B cell (primary cell): ENCODE results near the gene FLNB. TPM values are rescaled to one million over a fixed set of nuclear protein-coding genes. Genes with fewer than 3 reads are reported as not detected.

ENCODE experiments used
- ATAC-seq: fragments of 200-7000 bp; cut with Tn5 transposase; one replicate; pipeline ENCODE4 v1.10.0; 2021; ENCODE audit warnings: low read depth, mild to moderate bottlenecking, moderate number of reproducible peaks, moderate library complexity
- CTCF ChIA-PET: fragments of 350-600 bp; sonication (Branson Sonifier 250); formaldehyde crosslinking; loops from one replicate; lab custom pipeline; 2021; ENCODE audit warnings: antibody characterized with exemption, inconsistent platforms; lab: Charles Lee
- POLR2A ChIA-PET: fragments of 350-600 bp; sonication (Branson Sonifier 250); formaldehyde crosslinking; loops from one replicate; lab custom pipeline; 2021; ENCODE audit warnings: antibody characterized with exemption; lab: Charles Lee
- DNase-seq: peaks from one replicate; pipeline ENCODE4 v3.0.0; 2013
- H2AFZ ChIP-seq: 2 replicates; pipeline ENCODE4 v1.6.1; 2012; ENCODE audit warnings: mild to moderate bottlenecking, low read depth, low read length; ENCODE audit not compliant: insufficient read depth, poor library complexity, severe bottlenecking
- H3K27ac ChIP-seq, 2 donors: 1 replicate in 1 of 2; 2 replicates in 1 of 2; pipeline ENCODE4 v1.5.1; 2012 to 2013; ENCODE audit warnings: low read length in 2 of 2, mild to moderate bottlenecking in 2 of 2, moderate library complexity in 1 of 2
- H3K27me3 ChIP-seq, 4 experiments: fragments of 200-600 bp in 1 of 4; sonication (generic) in 1 of 4; replicated peaks in 1 of 4; 1 replicate in 2 of 4; 2 replicates in 2 of 4; pipeline versions ENCODE4 v1.6.1 to v1.7.0; 2013 to 2016; ENCODE audit warnings: low read length in 3 of 4, mild to moderate bottlenecking in 2 of 4, mixed read lengths in 1 of 4, moderate library complexity in 1 of 4; ENCODE audit not compliant: insufficient read depth in 4 of 4, control insufficient read depth in 3 of 4; ENCODE audit errors: control extremely low read depth in 1 of 4
- H3K36me3 ChIP-seq, 2 experiments: replicated peaks in 1 of 2; 1 replicate in 1 of 2; 2 replicates in 1 of 2; pipeline versions ENCODE4 v1.6.1 to v1.7.1; 2013; ENCODE audit warnings: low read length in 1 of 2; ENCODE audit not compliant: insufficient read depth in 2 of 2, control insufficient read depth in 1 of 2; ENCODE audit errors: control extremely low read depth in 1 of 2, extremely low read depth in 1 of 2
- H3K4me1 ChIP-seq, 2 donors: fragments of 200-600 bp in 1 of 2; sonication (generic) in 1 of 2; 1 replicate in 1 of 2; 2 replicates in 1 of 2; pipeline versions ENCODE4 v1.5.1 to v1.6.1; 2013 to 2017; ENCODE audit warnings: low read length in 2 of 2; ENCODE audit not compliant: control insufficient read depth in 2 of 2, insufficient read depth in 2 of 2
- H3K4me2 ChIP-seq: replicated peaks from 2 replicates; pipeline ENCODE3; 2012; ENCODE audit warnings: mild to moderate bottlenecking, low read depth, low read length; ENCODE audit not compliant: poor library complexity, severe bottlenecking
- H3K4me3 ChIP-seq, 5 experiments: fragments of 200-600 bp in 1 of 5; sonication (generic) in 1 of 5; 1 replicate in 3 of 5; 2 replicates in 2 of 5; pipeline versions ENCODE4 v1.5.1 to v1.7.0; 2011 to 2016; ENCODE audit warnings: low read length in 4 of 5, mild to moderate bottlenecking in 4 of 5, low read depth in 2 of 5, control low read depth in 1 of 5, moderate library complexity in 1 of 5; ENCODE audit not compliant: insufficient read depth in 1 of 5; ENCODE audit errors: control extremely low read depth in 1 of 5, extremely low read depth in 1 of 5
- H3K79me2 ChIP-seq: fragments of 200-600 bp; sonication (generic); one replicate; pipeline ENCODE4 v1.6.0; 2016; ENCODE audit warnings: low read length; ENCODE audit not compliant: control insufficient read depth, insufficient read depth
- H3K9ac ChIP-seq: fragments of 200-600 bp; sonication (generic); 2 replicates; pipeline ENCODE4 v1.6.1; 2017; ENCODE audit warnings: mild to moderate bottlenecking, low read length, moderate library complexity
- H3K9me3 ChIP-seq, 3 donors: one replicate each; pipeline versions ENCODE4 v1.6.1 to v1.7.1; 2013; ENCODE audit warnings: low read length in 2 of 3; ENCODE audit not compliant: control insufficient read depth in 2 of 3, insufficient read depth in 1 of 3; ENCODE audit errors: control extremely low read depth in 1 of 3
- H4K20me1 ChIP-seq: 2 replicates; pipeline ENCODE4 v1.6.0; 2012; ENCODE audit warnings: mild to moderate bottlenecking, low read length; ENCODE audit not compliant: insufficient read depth, control insufficient read depth, poor library complexity, severe bottlenecking
- H3K27ac Mint-ChIP-seq: one replicate; pipeline ENCODE4 v1.8.0; 2021; ENCODE audit warnings: mixed read lengths
- H3K27me3 Mint-ChIP-seq: one replicate; pipeline ENCODE4 v1.8.0; 2021; ENCODE audit warnings: mixed read lengths
- H3K4me1 Mint-ChIP-seq: one replicate; pipeline ENCODE4 v1.8.0; 2021; ENCODE audit warnings: mixed read lengths
- H3K4me3 Mint-ChIP-seq: one replicate; pipeline ENCODE4 v1.8.0; 2021; ENCODE audit warnings: mixed read lengths
- H3K9me3 Mint-ChIP-seq: one replicate; pipeline ENCODE4 v1.8.0; 2022; ENCODE audit warnings: mixed read lengths; ENCODE audit not compliant: insufficient read depth
- EZH2 ChIP-seq: IDR thresholded peaks from 2 replicates; pipeline ENCODE4 v1.6.1; 2012; ENCODE audit warnings: borderline replicate concordance, low read depth, mild to moderate bottlenecking, moderate library complexity, low read length; ENCODE audit not compliant: insufficient read depth, poor library complexity, severe bottlenecking
- WGBS: methylation state at CpG from one replicate; pipeline ENCODE4 v1.1.5; 2013; ENCODE audit warnings: missing lambda C conversion rate; ENCODE audit not compliant: insufficient coverage; 5-methylcytosine and 5-hydroxymethylcytosine counted together
- intact Hi-C: fragments of 100-400 bp; cut with micrococcal nuclease; formaldehyde crosslinking; loops from one replicate; pipeline ENCODE4 v1.10.0; 2022
- polyA plus RNA-seq: library from polyadenylated mRNA; depleted of rRNA; stranded (reverse); fragments of >200 nt; gene quantifications from 2 replicates; pipeline ENCODE4 v1.2.3, GENCODE V29; 2012
- total RNA-seq, 2 donors: library from RNA; stranded (reverse); fragments of 120-200 nt in 1 of 2; gene quantifications; 1 replicate in 1 of 2; 2 replicates in 1 of 2; pipeline versions ENCODE4 v1.2.3 to v1.2.4, GENCODE V29; 2013 to 2022
- TF ChIP-seq, protein P1 (sequence below): fragments of 200-600 bp; IDR thresholded peaks from one replicate; pipeline ENCODE4 v1.8.0; 2022; ENCODE audit warnings: antibody characterized with exemption, mild to moderate bottlenecking

Gene FLNB
- total and polyA plus RNA-seq, 2 donors (not counting 1 experiment from before 2014, with no cell fraction given), result 25.5 to 28.3 TPM

DNA sequence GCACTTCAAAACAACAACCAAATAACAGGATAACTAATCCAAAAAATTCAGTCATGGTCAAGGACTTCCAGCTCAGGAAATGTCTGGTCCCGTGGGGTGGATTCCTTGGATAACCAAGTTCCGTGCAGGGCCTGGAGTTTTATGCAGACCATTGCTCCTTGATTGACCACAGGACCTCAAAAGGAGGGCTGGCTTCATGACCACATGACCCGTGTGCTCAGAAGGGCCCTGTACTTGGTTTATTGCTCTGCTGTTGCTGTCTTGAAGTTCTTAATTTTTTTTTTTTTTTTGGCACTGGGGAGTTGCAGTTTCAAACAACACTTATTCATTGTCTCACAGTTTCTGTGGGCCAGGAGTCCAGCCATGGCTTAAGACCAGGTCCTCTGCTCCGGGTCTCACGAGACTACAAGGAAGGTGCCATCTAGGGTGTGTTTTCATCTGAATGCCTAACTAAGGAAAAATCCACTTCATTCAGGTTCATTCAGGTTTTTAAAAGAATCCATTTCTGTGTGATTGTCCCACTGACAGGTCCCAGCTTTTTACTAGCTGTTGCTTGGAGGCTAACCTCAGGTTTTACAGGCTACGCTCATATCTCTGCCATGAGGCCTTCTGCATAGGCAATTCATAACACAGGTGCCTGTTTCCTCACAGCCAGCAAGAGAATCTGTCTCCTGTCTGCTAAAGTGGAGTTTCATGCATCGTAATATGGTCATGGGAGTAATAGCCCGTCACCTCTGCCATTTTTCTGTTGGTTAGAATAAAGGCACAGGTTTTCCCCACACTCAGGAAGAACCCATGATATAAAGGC is 65.3 kb downstream of the FLNB start:
- no peaks in the 10 kb centered on the region for H3K27me3 Mint-ChIP-seq
- Histone ChIP-seq H3K4me1 (peaks cover 19 to 20% of the 10 kb centered on the region in 2 donors), H3K36me3 (peaks cover 0 to 3% of the 10 kb centered on the region in 2 experiments), H3K4me2 (peak overlapping the region; percentile 66), H2AFZ (no peak overlapping the region), H4K20me1 (no peaks in the 10 kb centered on the region), H3K4me3 (no peak overlapping the region), H3K27me3 (no peaks in the 10 kb centered on the region), H3K9me3 (no peaks in the 10 kb centered on the region), H3K27ac (peak overlapping the region; percentile 28 to 63), H3K9ac (no peak overlapping the region), H3K79me2 (peaks cover 14% of the 10 kb centered on the region)
- DNase-seq, result no peak
- no peaks in the 10 kb centered on the region for H3K9me3 Mint-ChIP-seq
- ChIA-PET POLR2A (no interaction called here), CTCF (interaction anchor here (1.0 kb wide), 2 partner anchors 10 to 114 kb away, joined by 3 to 4 read pairs; no protein-coding TSS in a partner anchor)
- peak overlapping the region; percentile 46 for H3K27ac Mint-ChIP-seq
- no peak for TF ChIP-seq EZH2
- TF ChIP-seq, protein P1, sequence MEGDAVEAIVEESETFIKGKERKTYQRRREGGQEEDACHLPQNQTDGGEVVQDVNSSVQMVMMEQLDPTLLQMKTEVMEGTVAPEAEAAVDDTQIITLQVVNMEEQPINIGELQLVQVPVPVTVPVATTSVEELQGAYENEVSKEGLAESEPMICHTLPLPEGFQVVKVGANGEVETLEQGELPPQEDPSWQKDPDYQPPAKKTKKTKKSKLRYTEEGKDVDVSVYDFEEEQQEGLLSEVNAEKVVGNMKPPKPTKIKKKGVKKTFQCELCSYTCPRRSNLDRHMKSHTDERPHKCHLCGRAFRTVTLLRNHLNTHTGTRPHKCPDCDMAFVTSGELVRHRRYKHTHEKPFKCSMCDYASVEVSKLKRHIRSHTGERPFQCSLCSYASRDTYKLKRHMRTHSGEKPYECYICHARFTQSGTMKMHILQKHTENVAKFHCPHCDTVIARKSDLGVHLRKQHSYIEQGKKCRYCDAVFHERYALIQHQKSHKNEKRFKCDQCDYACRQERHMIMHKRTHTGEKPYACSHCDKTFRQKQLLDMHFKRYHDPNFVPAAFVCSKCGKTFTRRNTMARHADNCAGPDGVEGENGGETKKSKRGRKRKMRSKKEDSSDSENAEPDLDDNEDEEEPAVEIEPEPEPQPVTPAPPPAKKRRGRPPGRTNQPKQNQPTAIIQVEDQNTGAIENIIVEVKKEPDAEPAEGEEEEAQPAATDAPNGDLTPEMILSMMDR, result no peak
- peaks cover 20% of the 10 kb centered on the region for H3K4me1 Mint-ChIP-seq
- ATAC-seq, result no peak
- H3K4me3 Mint-ChIP-seq, result no peak overlapping the region
- intact Hi-C loops, result no loop called here
- WGBS, result 73% methylated on average over 7 of the region's 8 CpGs
